ENCODE data around the gene HSD17B4. TPM values are rescaled to one million over a fixed set of nuclear protein-coding genes. Genes with fewer than 3 reads are reported as not detected.
"Not testable (repeated sequence)": the region's sequence is repeated elsewhere in the genome, so short reads cannot be mapped to it uniquely, and the experiment has no call there.

The HSD17B4 gene
- total RNA-seq, 1 donor from 2014 or later, result 160 TPM

DNA sequence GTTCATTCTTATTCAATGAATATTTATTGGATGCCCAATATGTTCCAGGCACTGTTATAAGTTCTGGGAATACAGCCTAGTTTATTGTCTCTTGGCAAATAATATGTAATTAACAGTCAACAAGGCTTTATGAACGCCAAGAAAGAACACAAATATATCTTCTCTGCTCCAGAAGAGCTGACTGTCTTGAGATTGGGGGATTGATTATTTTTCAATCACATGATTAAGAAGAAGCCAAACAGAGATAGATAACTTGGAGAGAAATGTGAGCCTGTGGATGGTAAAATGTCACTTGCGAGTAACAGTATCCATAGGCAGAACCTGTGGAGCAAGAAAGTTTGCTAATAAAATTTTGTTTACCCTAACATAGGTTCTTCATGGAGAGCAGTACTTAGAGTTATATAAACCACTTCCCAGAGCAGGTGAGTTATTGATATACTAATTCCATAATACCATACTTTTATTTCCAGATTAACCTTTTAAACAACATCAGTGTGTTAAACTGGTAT is 49.4 kb downstream of the HSD17B4 start:
- H3K27ac Mint-ChIP-seq (ENCODE audit: unreplicated experiment), result no peak overlapping the region
- no peaks in the 10 kb centered on the region for H3K4me1 Mint-ChIP-seq (ENCODE audit: unreplicated experiment)
- H3K27me3 Mint-ChIP-seq (ENCODE audit: unreplicated experiment), result no peaks in the 10 kb centered on the region
- TF ChIP-seq, protein P1, sequence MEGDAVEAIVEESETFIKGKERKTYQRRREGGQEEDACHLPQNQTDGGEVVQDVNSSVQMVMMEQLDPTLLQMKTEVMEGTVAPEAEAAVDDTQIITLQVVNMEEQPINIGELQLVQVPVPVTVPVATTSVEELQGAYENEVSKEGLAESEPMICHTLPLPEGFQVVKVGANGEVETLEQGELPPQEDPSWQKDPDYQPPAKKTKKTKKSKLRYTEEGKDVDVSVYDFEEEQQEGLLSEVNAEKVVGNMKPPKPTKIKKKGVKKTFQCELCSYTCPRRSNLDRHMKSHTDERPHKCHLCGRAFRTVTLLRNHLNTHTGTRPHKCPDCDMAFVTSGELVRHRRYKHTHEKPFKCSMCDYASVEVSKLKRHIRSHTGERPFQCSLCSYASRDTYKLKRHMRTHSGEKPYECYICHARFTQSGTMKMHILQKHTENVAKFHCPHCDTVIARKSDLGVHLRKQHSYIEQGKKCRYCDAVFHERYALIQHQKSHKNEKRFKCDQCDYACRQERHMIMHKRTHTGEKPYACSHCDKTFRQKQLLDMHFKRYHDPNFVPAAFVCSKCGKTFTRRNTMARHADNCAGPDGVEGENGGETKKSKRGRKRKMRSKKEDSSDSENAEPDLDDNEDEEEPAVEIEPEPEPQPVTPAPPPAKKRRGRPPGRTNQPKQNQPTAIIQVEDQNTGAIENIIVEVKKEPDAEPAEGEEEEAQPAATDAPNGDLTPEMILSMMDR (IDR thresholded peaks at IDR 0.05; ENCODE audit: unreplicated experiment), result no peak
- no peaks in the 10 kb centered on the region for H3K9me3 Mint-ChIP-seq (ENCODE audit: unreplicated experiment)
- DNase-seq (ENCODE audit: low spot score), result no peak
- peaks cover 32% of the 10 kb centered on the region for H3K36me3 Mint-ChIP-seq (ENCODE audit: low read depth, unreplicated experiment)
- H3K4me3 Mint-ChIP-seq (ENCODE audit: unreplicated experiment), result no peak overlapping the region

DNA sequence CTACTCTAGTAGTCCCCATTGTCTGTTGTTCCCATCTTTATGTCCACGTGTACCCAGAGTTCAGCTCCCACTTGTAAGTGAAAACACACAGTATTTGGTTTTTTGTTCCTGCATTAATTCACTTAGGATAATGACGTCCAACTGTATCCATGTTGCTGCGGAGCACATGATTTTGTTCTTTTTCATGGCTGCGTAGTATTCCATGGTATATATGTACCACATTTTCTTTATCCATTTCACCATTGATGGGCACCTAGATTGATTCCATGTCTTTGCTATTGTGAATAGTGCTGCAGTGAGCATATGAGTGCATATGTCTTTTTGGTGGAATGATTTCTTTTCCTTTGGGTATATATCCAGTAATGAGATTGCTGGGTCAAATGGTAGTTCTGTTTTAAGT is 51.6 kb downstream of the HSD17B4 start:
- H3K9me3 Mint-ChIP-seq (ENCODE audit: unreplicated experiment); H3K27me3 Mint-ChIP-seq (ENCODE audit: unreplicated experiment); H3K27ac Mint-ChIP-seq (ENCODE audit: unreplicated experiment); DNase-seq (ENCODE audit: low spot score); H3K4me1 Mint-ChIP-seq (ENCODE audit: unreplicated experiment): not testable (repeated sequence)
- Mint-ChIP-seq H3K36me3 (ENCODE audit: low read depth, unreplicated experiment) (peaks cover 32% of the 10 kb centered on the region), H3K4me3 (ENCODE audit: unreplicated experiment) (peak overlapping the region; percentile 60)

DNA sequence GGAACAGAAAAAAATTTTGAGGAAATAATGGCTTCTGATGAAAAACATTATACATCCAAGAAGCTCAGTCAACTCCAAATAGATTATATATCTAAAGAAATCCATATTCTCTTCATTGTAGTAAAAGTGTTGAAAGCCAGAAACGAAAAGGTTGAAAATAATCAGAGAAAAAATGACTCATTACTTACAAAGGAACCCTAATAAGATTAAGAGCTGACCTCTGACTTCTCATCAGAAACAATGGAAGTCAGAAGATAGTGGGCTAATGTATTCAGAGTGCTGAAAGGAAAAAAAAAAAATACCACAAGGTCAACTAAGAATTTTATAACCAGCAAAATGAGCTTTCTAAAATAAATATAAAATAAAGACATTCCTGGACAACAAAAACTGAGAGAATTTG is 60.0 kb downstream of the HSD17B4 start:
- TF ChIP-seq, protein P1 (IDR thresholded peaks at IDR 0.05; ENCODE audit: unreplicated experiment), result no peak
- H3K4me3 Mint-ChIP-seq (ENCODE audit: unreplicated experiment), result no peak overlapping the region
- H3K27me3 Mint-ChIP-seq (ENCODE audit: unreplicated experiment), result peaks cover 6% of the 10 kb centered on the region
- no peaks in the 10 kb centered on the region for H3K4me1 Mint-ChIP-seq (ENCODE audit: unreplicated experiment)
- no peak for DNase-seq (ENCODE audit: low spot score)
- H3K9me3 Mint-ChIP-seq (ENCODE audit: unreplicated experiment), result no peaks in the 10 kb centered on the region
- H3K36me3 Mint-ChIP-seq (ENCODE audit: low read depth, unreplicated experiment), result peaks cover 33% of the 10 kb centered on the region
- no peak overlapping the region for H3K27ac Mint-ChIP-seq (ENCODE audit: unreplicated experiment)

DNA sequence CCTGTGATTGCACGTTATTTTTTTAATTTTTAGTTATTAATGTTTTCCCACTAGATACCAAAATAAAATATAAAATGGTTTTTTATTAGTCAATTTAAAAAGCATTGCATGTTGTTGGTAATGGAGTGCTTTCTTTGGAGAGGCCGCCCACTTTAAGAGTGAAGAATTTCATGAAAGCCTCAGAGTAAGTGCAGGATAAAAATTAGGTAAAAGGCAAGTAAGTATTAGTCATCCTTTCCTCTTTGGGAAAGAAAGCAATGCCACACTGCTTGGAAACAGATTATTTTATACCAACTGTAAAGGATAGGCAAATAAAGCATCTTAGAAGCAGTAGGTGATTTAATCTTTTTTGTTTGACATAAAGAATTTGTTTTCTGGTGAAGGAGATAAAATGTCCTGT is 62.9 kb downstream of the HSD17B4 start:
- no peak for DNase-seq (ENCODE audit: low spot score)
- TF ChIP-seq, protein P1 (IDR thresholded peaks at IDR 0.05; ENCODE audit: unreplicated experiment), result no peak
- H3K4me1 Mint-ChIP-seq (ENCODE audit: unreplicated experiment), result no peaks in the 10 kb centered on the region
- H3K9me3 Mint-ChIP-seq (ENCODE audit: unreplicated experiment), result no peaks in the 10 kb centered on the region
- H3K4me3 Mint-ChIP-seq (ENCODE audit: unreplicated experiment), result no peak overlapping the region
- peaks cover 6% of the 10 kb centered on the region for H3K27me3 Mint-ChIP-seq (ENCODE audit: unreplicated experiment)
- peaks cover 39% of the 10 kb centered on the region for H3K36me3 Mint-ChIP-seq (ENCODE audit: low read depth, unreplicated experiment)
- H3K27ac Mint-ChIP-seq (ENCODE audit: unreplicated experiment), result no peak overlapping the region

DNA sequence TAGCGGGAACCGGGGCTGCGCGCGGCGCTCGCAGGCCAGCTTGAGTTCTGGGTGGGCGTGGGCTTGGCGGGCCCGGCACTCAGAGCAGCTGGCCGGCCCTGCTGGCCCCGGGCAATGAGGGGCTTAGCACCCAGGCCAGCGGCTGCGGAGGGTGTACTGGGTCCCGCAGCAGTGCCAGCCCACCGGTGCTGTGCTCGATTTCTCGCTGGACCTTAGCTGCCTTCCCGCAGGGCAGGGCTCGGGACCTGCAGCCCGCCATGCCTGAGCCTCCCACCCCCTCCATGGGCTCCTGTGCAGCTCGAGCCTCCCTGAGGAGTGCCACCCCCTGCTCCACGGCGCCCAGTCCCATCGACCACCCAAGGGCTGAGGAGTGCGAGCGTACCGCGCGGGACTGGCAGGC is 64.8 kb downstream of the HSD17B4 start:
- H3K27me3 Mint-ChIP-seq (ENCODE audit: unreplicated experiment); H3K4me1 Mint-ChIP-seq (ENCODE audit: unreplicated experiment); H3K27ac Mint-ChIP-seq (ENCODE audit: unreplicated experiment); H3K9me3 Mint-ChIP-seq (ENCODE audit: unreplicated experiment); H3K4me3 Mint-ChIP-seq (ENCODE audit: unreplicated experiment); DNase-seq (ENCODE audit: low spot score): not testable (repeated sequence)
- peaks cover 29% of the 10 kb centered on the region for H3K36me3 Mint-ChIP-seq (ENCODE audit: low read depth, unreplicated experiment)

DNA sequence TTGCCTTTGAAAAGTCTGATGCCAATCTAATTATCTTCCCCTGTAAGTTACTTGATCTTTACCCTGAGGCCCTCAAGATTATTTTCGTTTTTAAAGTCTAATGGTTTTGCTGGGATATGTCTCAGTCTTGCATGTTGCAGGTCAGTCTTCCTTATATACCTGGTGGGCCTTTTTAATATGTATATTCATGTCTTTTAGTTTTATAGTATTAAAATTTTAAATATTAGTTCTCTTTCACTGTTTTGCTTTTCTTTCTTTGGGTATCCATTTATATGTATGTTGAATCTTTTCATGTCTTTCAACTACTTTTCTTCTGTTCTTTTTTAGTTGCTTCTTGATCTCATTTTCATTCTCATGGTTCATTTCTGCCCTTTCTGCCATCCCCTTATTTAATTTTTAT is 68.9 kb downstream of the HSD17B4 start:
- Mint-ChIP-seq H3K36me3 (ENCODE audit: low read depth, unreplicated experiment) (peaks cover 16% of the 10 kb centered on the region), H3K27me3 (ENCODE audit: unreplicated experiment) (peaks cover 4% of the 10 kb centered on the region), H3K9me3 (ENCODE audit: unreplicated experiment) (no peaks in the 10 kb centered on the region), H3K4me1 (ENCODE audit: unreplicated experiment) (peaks cover 7% of the 10 kb centered on the region), H3K4me3 (ENCODE audit: unreplicated experiment) (no peak overlapping the region), H3K27ac (ENCODE audit: unreplicated experiment) (no peak overlapping the region)
- no peak for DNase-seq (ENCODE audit: low spot score)
- TF ChIP-seq, protein P1 (IDR thresholded peaks at IDR 0.05; ENCODE audit: unreplicated experiment), result no peak

Measured in endothelial cell (in vitro differentiated cells).